8988T (cell line): ENCODE results near the gene PLEKHA8.

Source experiments
- DNase-seq: peaks from one replicate; pipeline ENCODE4 v3.0.0; 2011

Gene PLEKHA8

DNA sequence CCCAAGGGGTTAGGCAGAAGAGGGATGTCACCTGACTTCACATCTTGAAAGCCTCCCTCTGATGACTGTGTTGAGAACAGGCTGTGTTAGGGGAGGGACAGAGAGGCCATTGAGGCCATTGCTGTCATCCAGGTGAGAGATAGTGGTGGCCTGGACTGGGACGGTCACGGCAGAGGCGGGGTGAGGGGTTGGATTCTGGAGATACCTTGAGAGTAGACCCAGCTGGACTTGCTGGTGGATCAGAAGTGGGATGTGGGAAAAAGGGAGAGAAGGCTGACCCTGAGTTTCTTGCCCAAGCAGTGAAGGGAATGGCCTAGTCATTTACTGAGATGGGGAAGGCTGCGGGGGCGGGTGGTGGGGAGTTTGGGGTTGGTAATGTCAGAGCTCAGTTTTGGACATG is 120.2 kb downstream of the PLEKHA8 start:
- no peak for DNase-seq

DNA sequence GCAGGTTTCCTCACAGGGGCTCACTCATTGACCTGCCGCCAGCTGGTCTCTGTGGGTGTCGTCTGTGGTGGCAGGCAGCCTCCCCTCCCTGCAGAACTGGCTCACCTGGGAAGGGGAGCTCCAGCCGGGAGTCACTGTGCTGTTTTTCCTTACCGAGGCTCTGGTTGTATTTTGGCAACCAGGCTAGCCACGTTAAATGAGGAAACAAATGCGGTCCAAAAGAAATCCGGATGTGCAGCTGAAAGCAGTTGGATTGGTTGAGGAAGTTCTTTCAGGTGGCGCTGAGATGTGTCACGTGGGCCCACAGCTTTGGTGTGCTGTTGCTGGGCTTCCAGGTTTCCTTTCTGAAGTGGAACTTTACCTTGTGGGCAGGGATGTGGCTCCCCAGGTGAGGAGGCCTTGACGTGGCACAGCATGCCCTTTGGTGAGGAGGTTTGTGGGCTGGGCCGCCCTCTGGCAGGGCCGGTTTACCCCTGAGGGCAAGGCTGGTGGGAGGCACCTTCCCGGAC is 120.8 kb downstream of the PLEKHA8 start:
- no peak for DNase-seq

DNA sequence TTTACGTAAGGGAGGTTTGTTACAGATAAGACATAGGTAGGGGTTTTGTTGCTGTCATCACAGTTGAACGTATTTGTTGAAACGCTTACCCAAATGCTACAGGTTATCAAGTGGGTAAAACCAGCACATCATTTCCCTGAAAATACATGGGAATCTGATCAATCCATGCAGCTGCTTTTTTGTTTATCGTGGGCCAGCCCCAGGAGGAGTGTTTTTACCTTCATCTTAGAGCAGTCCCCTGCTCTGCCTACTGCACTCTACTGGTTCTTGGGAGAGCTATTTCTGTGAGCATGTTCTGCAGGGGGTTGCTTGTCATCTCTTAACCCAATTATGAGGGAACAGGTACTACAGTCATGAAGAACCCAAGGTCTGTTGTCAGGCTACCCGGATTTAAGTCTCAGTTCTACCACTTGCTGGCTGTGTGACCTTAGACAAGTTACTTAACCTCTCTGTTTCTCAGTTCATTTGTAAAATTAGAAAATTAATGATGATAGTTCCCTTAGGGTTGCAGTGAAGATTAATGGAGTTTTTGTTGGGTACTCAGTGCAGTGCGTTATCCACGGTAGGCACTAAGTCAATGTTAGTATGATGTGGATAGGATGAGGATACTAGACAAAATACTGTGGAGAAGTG is 121.5 kb downstream of the PLEKHA8 start:
- no peak for DNase-seq

DNA sequence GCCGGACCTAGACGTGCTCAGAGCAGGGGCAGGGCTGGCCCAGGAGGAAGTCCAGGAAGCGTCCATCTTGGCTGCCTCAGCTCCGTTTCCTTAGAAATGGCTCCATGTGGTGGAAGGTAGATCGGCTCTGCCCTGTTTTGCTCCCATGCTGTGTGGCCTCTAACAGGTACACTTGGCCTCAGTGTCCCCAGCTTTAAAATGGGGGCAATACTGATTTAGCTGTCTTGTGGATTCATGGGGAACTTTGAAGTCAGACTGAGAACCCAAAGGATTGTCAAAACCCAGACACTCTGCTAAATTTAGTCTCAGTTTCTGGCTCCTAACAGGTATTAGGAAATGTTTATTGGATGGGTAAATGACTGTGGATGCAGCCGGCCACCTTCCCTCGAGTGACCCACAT is 122.5 kb downstream of the PLEKHA8 start:
- no peak for DNase-seq

DNA sequence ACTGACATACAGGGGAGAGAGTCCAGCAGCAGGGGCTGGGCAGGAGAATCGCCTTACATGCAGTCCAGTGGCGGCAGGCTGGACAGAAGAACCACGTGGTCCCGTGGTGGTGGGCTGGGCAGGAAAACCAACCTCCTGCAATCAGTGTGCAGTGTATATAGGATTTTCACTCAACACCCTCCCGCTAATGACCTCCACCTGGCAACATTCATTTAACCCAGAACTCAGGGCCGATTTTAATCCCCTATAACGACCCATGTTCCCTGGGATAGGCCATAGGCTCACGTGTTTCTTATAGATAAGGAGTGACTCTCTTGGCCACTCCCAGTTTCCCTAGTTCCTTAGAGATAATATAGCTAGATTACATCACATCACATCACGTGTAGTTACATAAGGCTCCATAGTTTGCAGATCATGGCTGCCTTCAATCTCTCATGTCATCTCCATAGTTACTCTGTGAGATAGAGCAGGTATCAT is 125.9 kb downstream of the PLEKHA8 start:
- no peak for DNase-seq

DNA sequence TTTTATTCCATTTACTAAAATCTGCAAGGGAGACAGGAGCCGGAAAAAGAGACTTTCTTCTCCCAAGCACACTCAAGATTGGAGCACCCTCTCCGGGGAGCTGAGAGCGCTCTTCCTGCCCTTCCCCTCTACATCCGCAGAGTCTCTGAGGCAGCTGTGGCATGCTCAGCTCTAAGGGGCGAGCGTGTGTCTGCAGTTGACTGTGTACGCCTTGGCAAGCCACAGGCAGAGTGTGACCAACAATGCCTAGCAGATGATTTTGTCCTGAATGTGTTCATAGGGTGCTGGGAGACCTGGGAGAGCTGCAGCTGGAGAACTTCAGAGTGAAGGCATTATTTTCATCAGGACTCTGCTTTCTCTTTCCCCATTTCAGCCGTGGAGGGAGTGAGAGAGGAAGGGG is 127.3 kb downstream of the PLEKHA8 start:
- DNase-seq = no peak

DNA sequence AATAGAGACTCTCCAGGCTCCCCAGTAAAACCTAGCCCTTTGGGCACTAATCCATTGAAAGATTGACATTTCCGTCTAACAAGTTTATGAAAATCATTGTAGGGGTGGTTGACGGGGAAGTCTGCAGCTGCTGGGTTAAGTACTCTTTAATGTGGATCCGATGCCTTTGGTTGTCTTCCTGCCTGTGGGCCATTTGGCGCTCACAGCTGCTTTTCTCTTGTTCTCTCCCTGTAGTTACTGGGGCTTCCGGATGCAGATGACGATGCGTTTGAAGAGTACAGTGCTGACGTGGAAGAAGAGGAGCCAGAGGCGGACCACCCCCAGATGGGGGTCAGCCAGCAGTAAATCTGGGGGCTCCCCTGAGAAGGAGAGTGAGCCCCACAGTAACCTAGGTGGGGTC is 129.0 kb downstream of the PLEKHA8 start:
- no peak for DNase-seq

DNA sequence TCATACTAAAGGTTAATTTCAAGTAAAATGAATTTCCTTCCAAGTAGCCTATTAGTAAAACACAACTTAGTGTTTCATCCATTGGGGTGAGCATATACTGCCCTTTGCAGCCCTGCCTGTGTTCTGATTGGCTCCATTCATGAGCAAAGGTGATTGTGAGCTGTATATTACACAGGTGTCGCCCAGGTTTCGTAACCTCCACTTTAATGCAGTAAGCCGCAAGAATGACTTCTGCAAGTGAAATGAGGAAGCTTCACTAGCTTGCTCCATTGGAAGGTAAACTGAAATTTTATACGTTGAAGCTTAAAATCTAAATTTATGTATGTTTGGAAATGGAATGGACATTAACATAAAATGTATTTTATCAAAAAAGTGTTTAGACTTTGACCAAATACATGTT is 131.0 kb downstream of the PLEKHA8 start:
- no peak for DNase-seq

DNA sequence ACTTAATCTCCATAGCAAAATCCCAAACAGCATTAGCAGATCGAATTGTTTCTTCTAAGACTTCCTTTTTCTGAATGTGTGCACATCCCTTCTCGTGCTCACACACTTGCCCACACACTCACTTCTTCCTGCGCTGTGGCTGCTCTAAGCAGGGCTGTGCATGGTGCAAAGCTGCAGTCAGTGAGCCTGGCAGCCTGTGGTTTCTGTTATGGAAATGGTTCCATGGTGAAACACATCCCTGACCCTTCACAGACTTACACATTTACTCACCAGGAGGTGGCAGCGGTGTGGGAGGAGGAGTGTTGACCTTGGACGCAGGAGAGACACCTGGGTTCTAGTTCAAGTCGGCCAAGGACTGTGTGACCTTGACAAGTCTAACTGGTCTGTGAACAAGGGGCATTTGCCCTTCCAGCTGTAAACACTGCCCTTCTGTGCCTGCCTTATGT is 131.5 kb downstream of the PLEKHA8 start:
- DNase-seq = no peak

DNA sequence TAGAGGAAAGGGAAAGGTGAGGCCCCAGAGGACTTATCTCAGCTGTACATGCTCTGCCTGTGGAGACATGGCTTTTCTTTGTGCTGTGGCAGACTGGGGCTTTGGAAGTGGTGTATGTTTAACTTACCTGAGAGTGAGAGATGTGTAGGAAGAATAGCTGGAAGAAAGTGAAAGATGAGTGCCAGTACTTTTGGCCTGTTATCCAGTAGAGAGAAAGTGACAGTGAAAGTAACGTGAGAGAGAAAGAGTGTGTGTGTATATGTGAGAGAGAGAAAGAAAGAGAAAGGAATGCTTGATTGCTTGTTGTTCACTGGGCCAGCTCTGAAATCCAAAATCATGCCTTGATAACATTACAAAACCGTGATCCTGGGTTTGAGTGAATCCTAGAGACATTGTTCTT is 132.1 kb downstream of the PLEKHA8 start:
- DNase-seq = no peak

DNA sequence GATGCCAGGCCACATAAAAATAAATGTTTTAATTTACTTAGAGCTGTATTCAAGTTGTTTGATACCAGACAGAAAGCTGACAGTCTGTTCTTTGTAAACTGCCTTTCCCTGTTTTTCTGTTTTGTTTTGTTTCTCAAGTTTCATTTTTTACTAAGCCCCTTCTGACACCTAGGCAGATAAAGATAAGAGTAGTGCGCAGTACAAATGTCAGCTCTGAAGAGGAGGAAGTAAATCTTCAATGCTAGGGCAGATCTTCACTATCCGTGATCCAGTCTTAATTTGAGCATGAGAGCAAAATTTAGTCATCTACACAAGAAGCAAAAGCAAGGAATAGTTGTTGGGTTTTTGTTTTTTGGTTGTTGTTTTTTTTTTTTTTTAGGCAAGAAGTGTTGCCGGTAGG is 133.9 kb downstream of the PLEKHA8 start:
- DNase-seq = no peak

DNA sequence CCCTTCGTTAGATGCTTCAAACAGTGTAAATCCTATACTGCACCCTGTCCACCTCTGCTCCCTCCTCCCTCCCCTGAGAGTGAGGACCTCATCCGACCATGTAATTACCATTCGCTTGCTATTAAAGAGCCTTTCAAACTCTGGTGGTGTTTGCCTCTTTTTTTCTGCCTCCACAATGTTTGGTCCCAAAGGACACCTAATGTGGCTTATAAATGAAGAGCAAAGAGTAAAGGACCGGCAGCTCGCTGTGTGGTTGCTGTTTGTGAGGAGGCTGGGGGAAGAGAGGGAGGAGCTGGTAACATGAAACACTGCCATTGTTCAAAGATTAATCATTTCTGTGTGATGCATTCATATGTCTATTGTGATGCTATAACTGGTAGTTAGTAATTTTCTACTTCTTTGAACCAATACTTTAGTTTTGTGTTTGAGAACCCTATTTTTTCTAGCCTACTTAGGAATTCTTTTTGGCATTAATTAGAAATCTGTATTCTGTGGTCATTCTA is 134.5 kb downstream of the PLEKHA8 start:
- DNase-seq = no peak

DNA sequence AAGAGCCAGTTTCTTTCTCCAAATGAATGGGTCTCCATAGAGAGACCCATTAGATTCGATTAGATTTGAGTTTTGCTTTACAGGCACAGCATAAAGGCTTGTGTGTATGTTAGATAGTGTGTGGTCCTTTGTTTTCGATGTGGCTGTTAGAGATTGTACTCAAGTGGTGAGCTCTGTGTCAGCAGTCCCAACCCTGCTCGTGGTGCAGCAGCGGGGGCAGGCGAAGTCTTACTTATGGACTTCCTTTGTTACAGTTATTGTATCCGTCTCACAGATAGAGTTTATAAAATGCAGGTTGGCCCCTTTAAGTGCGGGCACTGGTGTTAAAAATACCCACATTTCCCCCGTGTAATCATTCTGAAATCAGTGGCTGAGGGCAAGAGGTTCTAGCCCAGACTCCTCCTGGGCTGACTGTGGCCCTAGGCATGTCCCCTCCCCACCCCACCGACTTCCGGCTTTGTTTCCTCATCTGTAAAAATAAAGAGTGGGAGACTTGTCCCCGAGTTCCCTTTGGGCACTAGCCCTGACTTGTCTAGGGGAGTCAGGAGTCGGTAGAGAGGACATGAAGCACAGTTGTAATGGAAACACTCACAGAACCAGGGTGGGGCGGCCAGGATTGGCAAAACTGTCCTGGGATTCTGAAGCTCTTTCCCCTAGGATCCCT is 135.2 kb downstream of the PLEKHA8 start:
- no peak for DNase-seq

DNA sequence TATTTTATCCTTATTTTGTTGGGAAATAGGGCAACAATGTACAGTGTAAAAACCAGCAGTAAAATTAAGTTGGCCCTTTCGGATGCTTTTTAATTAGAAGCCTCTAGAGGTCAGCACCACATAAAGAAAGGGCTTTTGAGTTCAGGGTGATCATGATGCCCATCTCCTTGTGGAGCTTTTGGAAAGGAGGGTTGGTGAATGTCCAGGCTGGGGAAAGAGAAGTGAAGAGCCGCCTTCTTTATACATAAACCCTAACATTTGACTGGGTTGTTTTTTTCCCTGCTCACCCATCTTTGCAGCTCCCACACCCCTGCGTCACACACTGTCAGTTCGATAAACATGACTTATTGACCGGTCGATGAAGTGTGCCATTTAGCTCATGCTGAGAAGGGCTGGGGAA is 136.4 kb downstream of the PLEKHA8 start:
- peak; percentile 34 for DNase-seq

DNA sequence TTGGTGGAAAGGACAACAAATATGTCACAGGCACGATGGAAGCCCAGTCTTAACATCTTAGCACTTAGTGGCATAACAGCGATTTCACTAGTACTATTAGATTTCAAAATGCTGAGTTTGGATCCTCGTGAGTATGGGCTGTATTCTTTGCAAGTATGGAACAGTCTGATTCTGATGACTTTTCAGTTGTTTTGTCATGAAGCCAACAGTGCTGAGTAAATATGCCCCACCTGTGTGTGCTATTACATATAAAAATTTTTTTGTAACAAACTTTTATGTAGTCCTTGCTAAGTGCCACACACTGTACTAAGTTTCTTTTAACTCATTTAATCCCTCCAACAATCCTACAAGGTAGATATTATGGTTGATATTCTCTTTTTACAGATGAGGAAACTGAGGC is 137.4 kb downstream of the PLEKHA8 start:
- no peak for DNase-seq

DNA sequence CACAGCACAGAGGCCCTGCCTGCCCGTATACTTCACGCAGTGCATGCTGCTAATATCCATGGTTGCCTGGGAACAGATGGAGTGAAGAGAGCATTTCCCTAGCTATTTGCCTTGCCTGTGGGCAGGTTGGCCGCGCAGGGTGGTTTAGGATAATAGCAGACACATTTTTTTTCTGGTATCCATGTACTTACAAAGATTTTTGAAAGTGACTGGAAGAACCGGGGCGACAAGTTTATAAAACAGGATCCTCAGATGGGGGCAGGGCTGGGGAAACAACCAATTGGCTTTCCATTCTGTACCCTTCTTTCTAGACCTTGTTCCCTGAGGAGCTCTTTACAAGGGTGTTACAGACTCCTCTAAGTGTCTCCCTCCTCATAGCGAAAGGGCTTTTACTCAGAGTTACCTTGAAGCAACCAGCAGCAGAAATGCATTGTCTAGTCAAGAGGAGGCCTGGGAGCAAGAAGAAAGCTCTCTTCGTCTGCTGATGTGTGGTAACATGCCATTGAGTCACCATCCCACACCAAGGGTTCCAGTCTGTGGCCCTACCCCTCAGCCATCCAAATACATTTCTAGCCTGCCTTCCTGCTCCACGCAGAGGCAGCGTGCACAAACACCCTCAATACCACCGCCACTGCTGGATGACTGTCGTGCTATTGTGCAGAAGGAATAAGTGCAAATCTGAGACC is 138.1 kb downstream of the PLEKHA8 start:
- no peak for DNase-seq

DNA sequence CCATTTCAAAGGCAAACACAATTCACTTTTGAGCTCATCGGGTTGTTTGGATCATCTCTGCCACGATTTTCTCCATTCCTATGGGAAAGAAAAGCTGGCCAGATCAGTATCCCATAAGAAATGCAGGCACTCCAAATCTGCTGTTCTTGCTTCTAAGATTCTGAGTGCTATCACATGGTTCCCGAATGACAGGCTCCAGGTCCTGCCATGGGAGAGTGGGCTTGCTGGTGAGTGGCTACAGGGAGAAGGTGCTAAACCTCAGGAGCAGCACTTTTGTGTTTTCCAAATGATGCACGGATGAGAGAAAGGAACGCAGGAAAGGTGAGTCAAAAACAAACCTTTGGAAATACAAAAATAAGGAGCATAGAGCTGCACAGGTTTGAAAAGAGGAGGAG is 138.6 kb downstream of the PLEKHA8 start:
- DNase-seq = no peak

DNA sequence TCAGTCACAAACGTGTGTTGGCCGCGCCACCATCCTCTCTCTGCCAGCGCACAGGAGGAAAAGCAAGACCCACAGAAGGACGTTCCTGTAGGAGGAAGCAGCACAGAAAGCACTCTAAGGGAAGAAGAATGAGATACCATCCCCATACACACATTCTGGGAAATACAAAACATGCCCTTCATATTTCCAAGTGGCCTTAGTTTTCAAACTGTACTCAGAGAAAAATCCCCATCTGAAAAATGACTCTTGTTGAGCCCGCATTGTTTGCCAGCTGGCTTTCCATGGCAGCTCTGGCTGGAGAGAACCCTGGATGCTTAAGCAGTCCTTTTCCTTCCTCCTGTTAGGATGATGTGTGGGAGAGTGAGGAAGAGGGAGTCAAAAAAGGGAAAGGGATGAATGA is 139.7 kb downstream of the PLEKHA8 start:
- no peak for DNase-seq

DNA sequence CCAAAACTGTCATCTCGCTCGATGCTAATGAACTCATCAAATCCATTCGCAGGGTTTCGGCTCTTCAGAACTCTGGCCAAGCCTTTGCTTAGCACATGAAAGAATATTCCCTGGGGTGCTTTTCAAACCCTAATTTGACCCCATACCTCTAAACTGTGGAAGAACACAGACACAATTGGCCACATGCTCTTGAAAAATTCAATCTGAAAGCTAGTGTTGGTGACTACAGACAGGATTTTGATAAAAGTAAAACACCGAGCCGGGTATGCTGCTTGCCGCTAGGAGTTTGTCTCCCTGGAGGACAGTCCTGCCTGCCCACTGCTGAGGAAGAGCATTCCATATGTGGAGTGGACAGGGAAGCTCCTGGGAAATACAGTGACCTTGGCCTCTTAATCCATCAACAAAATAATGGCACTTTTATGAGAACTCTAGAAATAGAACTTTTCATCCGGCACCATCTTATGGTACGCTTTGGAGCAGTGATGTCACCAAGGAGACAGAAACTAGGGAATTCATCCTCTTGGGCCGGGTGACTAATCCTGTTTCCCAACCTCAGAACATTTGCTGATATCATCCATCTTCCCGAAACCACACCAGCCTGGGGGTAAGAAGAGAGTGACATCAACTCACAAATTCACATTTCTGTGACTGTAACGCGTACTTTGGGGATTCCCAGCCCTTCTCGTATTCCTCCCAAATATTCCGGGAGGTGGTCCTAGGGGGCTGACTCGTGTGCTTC is 140.8 kb downstream of the PLEKHA8 start:
- DNase-seq = no peak

DNA sequence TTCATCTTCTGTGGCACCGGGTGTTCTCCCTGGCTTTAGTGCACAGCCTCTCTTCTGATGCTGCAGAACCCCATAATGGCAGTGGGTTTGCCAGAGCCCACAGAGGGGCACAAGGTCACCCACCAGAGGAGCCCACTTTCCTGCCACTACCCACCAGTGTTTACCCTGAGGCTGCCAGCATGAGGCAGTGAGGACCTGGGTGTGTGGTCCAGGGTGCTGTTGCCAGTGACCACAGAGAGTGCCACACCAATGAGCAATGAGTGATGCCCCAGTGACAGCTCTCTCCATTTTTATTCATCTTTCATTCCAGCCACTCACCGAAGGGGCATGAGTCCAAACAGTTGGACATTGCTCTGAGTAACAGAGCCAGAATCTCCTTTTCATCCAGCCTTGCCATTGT is 141.4 kb downstream of the PLEKHA8 start:
- DNase-seq = no peak

DNA sequence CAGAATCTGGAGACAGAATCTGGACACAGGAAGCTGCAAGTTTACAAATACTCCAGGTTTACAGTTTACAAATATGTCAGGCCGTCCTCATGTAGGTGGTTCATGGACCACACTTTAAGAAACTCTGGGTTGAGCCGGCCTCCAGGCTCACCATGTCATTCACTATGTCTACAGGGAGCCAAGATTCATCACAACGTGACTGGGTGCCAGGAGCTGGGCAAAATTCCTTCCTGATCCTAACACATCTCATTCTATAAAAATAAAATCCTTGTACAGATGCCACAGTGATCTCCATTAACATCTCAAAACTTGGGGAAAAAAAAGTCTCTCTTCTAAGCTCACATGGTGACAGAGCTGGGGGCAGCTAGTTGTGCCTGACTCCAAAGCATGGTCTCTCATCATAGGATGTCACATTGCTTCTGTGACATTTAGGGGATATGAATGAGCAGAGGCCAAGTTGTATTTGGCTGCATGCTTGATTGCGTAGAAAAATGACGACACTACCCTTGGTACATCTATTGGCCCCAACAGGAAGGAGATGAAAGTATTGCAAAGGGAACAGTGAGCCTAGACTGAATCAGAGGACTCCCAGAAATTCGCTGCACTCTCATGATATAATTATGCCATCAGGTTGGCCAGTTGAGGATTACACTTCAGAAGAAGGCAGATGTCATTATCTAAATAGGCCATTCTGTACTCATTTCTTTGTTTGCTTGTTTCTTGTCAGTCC is 142.4 kb downstream of the PLEKHA8 start:
- DNase-seq = no peak

DNA sequence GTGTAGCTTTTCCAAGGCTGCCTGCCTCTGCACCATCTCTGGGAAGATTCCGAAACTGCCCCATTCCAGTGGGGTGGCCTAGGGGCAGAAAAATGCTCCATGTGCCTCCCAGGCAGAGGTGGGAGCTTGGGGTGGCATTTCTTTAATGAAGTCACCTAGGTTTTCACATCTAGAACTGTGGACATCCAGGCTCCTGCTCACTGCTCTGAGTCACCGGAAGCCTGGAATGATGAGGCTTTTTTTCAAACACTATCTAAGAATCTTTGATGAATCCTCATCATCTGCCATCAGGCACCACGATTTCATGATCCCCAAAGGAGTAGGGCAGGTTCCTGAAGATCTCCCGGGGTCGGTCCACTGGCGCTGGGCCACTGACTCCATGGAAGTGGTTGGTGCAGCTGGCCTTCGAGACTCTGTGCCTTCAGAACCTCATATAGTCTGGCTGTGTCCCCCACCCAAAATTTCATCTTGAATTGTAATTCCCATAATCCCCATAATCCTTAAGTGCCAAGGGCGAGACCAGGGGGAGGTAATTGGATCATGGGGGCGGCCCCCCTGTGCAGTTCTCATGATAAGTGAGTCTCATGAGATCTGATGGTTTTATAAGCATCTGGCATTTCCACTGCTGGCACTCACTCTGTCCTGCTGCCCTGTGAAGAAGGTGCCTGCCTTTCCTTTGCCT is 143.7 kb downstream of the PLEKHA8 start:
- no peak for DNase-seq
